ENCODE data around the gene MCM3. TPM values are rescaled to one million over a fixed set of nuclear protein-coding genes. Genes with fewer than 3 reads are reported as not detected.
A peak's percentile ranks its signal among the peaks of the same experiment; 100 is the strongest.

The MCM3 gene
- total RNA-seq, 1 donor = 49.7 TPM

GRCh38 chr6:52304983-52305390 is 20.4 kb upstream of the MCM3 start:
- H3K4me3 ChIP-seq (ENCODE audit: low read depth, low read length) = no peak overlapping the region
- no peak for TF ChIP-seq CTCF (IDR thresholded peaks at IDR 0.05; ENCODE audit: insufficient read depth, low read depth, low read length)
- DNase-seq (ENCODE audit: low read depth) = peak; percentile 30

- H3K4me3 ChIP-seq (ENCODE audit: low read depth, low read length) = no peak overlapping the region
- no peak for TF ChIP-seq CTCF (IDR thresholded peaks at IDR 0.05; ENCODE audit: insufficient read depth, low read depth, low read length)
- DNase-seq (ENCODE audit: low read depth) = no peak
Observed at GRCh38 chr6:52303178-52303577, 18.6 kb upstream of the MCM3 start.

- TF ChIP-seq CTCF (IDR thresholded peaks at IDR 0.05; ENCODE audit: insufficient read depth, low read depth, low read length) = no peak
- H3K4me3 ChIP-seq (ENCODE audit: low read depth, low read length) = no peak overlapping the region
- DNase-seq (ENCODE audit: low read depth) = no peak
Observed at GRCh38 chr6:52301326-52301725, 16.8 kb upstream of the MCM3 start.

GRCh38 chr6:52300489-52300931 is 16.0 kb upstream of the MCM3 start:
- TF ChIP-seq CTCF (IDR thresholded peaks at IDR 0.05; ENCODE audit: insufficient read depth, low read depth, low read length) = no peak
- H3K4me3 ChIP-seq (ENCODE audit: low read depth, low read length) = no peak overlapping the region
- no peak for DNase-seq (ENCODE audit: low read depth)

- H3K4me3 ChIP-seq (ENCODE audit: low read depth, low read length) = no peak overlapping the region
- DNase-seq (ENCODE audit: low read depth) = no peak
- TF ChIP-seq CTCF (IDR thresholded peaks at IDR 0.05; ENCODE audit: insufficient read depth, low read depth, low read length) = no peak
Observed at GRCh38 chr6:52299653-52300052, 15.1 kb upstream of the MCM3 start.

- H3K4me3 ChIP-seq (ENCODE audit: low read depth, low read length) = no peak overlapping the region
- TF ChIP-seq CTCF (IDR thresholded peaks at IDR 0.05; ENCODE audit: insufficient read depth, low read depth, low read length) = no peak
- DNase-seq (ENCODE audit: low read depth) = no peak
Observed at GRCh38 chr6:52297433-52297832, 12.9 kb upstream of the MCM3 start.

- no peak overlapping the region for H3K4me3 ChIP-seq (ENCODE audit: low read depth, low read length)
- DNase-seq (ENCODE audit: low read depth) = no peak
- no peak for TF ChIP-seq CTCF (IDR thresholded peaks at IDR 0.05; ENCODE audit: insufficient read depth, low read depth, low read length)
Observed at GRCh38 chr6:52293067-52293466, 8.5 kb upstream of the MCM3 start.
